GM19025 (cell line): ENCODE data around the gene FSTL4.

ENCODE experiments used
- ATAC-seq: cut with Tn5 transposase; IDR thresholded peaks from one replicate; pipeline ENCODE4 v1.9.1; 2021; ENCODE audit warnings: mild to moderate bottlenecking, low read depth, moderate library complexity; ENCODE audit not compliant: unreplicated experiment

The FSTL4 gene

GRCh38 chr5:133334796-133335639, 277.3 kb downstream of the FSTL4 start:
- ATAC-seq = no peak

DNA sequence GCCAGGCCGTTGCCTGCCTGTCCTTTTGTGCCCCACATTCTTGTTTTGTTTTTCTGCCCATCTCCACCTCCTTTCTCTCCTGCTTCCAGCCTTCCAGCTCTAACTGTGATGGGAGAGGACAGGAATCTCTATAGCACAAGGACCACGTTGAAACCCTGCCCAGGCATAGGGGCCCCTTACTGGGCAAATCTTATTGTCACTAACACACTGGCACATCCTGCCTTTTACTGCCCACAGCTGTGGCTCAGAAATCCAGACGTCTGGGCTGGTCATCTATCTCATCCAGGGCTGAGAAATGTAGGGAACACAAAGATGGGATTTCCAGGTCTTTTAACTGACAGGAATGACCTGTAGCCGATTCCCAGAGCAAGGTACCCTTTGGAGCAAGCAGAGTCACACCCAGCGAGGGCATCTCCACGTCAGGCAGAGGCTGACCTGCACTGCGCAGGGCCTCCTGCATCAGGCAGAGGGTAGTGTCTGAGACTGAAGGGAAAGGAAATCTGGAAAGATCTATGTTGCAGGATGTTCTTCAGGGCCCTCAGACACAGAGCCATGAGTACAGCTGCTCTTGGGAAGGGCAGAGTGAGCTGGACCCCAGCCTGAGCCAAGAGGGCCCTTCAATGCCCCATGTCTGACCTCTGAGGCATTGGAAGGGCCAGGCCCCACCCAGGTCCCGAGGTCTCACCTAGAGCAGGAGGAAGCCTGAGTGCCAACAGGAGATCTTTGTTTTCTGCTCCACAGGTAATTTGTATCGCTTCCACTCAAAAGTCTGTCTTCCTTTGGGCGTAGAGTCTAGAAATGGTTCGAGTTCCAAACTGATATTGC, 278.8 kb downstream of the FSTL4 start:
- ATAC-seq = no peak

DNA sequence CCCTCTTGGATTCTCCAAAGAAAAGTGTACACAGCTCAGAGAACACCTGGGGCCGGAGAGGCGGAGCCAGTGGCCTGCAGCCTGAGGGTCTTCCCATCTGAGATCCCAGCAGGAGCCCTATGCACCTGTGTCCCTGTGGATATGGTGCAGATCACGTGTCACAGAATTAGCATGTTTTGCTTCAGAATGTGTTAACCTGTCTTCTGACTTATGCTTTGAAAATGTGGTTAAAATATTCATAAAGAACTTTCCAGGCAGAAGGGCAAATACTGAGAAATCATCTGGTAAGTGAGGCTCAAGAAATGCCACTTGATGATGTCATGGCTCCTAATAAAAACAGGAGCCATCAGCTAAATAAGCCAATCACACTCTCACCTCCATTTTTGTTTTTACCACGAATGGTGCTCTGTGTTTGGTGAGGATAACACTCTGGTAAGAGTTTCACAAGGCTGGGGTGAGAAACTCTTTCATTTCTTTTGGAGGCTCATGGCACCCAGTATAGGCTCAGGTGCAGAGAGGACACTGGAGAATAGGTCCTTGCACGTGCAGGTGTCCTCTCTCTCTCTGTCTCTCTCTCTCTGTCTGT, 279.8 kb downstream of the FSTL4 start:
- no peak for ATAC-seq

GRCh38 chr5:133331941-133332340, 280.4 kb downstream of the FSTL4 start:
- no peak for ATAC-seq

- no peak for ATAC-seq
These were observed 281.4 kb downstream of the FSTL4 start for GRCh38 chr5:133330956-133331355.

DNA sequence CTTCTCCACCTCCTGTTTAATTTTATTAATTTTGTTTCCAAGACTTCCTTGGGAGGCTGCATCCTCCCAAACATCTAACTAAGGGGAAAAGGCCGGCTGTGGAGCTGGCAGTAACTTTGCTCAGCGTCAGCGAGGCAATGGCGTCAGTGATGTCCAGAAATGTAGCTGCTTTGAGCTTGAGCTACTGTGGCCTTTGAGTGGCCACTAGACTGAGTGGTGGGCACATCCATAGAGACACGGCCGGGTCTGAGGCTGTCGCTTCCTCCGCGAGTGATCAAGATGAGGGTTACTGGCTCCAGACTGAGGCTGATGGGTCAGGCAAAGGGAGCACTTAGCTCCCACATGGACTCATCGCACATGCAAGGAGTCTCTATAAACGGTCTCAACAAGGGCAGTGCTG, 283.5 kb downstream of the FSTL4 start:
- ATAC-seq = no peak

DNA sequence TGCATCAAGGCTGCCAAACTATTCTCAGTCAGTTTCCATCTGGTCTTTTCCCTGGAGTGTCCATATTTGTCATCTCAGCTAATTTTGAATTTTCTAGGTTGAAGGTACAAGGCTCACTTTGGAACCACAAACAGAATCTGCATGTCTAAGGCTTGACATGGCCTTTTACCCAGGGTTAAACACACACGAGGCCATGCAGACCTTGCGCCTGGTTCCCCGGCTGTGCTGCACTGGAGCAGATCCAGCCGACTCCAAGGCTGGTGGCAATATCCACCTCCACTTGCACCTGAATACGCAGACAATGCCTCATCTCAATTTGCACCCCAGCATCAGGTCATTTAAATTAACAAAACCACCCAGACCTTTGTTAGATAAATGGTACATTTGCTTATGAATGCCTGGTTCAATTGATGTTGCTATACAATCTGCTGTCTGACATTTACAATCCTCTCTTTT, 284.4 kb downstream of the FSTL4 start:
- ATAC-seq = no peak

DNA sequence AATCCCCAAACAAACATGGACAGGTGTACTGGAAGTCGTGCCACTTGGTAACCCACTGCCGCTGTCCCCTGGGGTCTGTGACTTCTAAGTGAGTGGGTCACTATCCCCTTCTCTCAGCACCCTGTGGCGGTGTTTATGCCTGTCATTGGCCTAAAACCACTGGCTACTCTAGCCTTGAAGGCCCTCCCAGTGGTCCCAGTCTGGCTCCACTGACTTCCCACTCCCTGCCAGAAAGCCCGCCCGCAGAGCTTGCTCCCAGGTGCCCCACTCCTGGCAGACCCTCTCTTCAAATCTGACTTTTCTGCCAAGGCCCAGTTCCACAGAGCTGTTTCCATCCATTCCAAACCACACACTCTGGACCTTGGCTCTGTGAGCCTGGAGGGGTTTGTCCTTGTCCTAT, 286.0 kb downstream of the FSTL4 start:
- no peak for ATAC-seq

DNA sequence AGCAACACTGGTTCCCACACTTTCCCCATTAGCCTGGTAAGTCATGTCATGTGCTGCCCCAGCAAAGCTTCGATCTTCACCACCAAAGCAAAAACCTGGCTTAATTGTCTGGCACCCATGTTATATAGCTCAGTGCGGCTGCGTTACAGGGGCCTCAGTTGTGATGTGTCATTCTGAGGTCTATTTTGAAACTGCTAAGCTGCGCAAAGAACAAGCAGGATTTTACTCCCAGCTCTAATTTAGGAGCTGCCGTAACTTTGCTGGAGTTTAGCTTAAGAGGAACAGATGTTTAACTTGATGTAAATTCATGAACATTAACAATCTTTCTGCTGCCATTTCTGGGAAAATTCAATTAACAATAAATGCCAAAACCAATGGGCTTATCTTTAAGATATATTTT, 286.5 kb downstream of the FSTL4 start:
- ATAC-seq = no peak

DNA sequence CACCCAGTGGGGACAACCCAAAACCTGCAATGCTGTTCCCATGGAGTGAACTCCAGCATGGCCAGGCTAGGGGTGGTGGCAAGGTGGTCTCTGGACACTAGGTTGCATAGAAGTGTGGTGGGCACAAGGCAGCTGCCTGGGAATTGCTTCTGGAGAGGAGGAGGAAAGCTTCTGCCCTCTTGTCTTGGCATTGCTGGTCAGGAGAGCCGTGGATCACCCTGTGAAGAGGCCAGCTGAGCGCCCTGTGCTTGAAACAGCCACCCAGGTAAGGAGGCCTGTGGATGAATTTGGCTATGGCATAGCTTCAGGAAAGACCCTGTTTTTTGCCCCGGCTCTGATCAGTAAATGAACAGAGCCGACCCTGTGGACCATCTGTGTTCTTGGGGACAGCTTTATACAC, 287.4 kb downstream of the FSTL4 start:
- no peak for ATAC-seq

DNA sequence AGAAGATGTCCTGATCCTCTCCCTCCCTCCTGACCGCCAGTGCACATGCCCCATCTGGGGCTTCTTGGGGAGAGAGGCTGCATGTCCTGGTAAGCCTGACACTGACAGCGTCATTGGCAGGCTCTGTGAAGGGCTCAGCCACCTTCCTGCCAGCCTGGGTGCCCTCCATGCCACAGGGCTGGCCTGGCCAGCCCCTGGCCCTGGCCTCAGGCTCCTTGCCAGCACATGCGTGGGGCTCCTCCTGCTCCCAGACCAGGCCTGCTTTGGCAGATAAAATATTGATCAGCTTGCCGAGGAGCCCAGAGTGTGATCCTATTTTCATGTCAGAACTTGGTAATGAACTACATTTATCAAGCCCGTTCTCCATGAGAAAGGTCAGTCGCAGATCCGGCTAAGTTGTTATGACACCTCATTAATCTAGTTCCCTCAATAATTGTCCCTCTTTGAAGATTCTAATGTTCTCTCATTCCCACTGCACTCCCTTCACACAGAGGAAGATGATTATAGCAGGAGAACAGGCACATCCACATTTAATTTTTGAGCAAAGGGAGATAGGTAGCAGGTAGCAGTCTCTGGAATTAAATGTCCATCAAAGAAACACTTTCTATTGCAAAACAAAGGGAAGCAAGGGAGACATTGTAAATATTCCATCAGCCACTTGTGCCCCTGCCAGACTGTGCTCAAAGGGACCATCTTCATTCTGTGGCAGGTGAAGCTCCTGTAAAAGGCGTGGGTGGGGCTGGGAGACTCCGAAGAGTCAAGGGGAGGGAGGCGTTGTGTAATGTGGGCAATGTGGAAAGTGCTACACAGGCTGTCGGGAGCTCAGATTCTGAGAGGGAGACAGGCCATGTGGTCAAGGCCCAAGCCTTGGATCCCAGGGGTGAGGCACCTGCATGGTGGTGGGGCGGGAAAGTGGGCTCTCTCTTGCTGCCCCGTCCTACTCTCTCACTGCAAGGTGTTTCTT, 288.6 kb downstream of the FSTL4 start:
- ATAC-seq = no peak

DNA sequence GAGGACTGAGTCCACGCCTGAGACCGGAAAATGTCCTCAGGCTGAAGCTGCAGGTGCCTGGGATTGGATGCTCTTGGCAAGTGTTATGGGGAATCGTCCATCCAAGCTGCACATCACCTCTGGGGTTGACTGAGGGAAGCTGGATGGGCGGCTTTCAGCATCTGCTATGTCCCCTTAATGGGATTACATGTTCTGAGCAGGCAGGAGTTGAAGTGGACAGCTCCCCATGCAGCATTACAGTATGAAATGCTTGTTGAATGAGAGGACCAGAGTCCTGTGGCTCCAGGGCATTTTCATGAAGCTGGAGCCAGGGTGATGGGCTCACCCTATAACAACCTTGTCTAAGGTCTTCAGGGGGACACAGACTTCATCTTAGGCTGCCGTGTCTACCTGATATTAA, 289.6 kb downstream of the FSTL4 start:
- ATAC-seq = no peak

DNA sequence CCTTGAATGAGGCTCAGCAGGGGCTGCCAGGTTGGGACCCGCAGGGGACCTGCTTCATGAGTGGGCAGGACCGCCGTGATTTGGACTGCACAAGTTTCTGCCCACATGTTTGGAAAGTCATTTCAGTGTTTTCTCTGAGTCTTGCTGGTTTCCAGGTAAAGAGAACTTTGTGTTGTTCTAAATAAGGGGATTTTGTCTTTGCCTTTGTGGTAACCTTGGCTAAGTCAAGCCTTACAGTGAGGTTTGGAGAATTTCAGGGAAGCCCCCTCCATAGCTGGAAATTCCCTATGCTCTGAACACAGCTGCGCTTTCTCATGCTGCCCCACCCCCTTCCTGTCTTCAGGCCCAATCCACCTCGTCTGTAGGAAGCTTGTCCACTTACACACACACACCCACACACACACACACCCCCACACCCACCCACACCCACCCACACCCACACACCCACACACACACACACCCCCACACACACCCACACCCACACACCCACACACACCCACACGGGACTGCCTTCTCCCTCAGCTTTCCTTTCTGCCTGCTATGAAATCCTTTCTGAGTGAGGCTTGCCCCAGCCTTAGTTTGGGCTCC, 290.4 kb downstream of the FSTL4 start:
- peak; percentile 56 for ATAC-seq

- ATAC-seq = no peak
These were observed 291.0 kb downstream of the FSTL4 start for GRCh38 chr5:133321286-133321832.

GRCh38 chr5:133319905-133320520, 292.3 kb downstream of the FSTL4 start:
- ATAC-seq = no peak

GRCh38 chr5:133319244-133319643, 293.1 kb downstream of the FSTL4 start:
- ATAC-seq = no peak

GRCh38 chr5:133317558-133317957, 294.8 kb downstream of the FSTL4 start:
- ATAC-seq = no peak

- no peak for ATAC-seq
These were observed 295.7 kb downstream of the FSTL4 start for GRCh38 chr5:133316346-133317343.
